ENCODE results near the gene SRRM5. TPM values are rescaled to one million over a fixed set of nuclear protein-coding genes. Genes with fewer than 3 reads are reported as not detected.
A peak's percentile ranks its signal among the peaks of the same experiment; 100 is the strongest.

SRRM5 gene
- total and polyA plus RNA-seq, 8 donors, result 0.06 to 1.3 (median 0.26) TPM; not detected in 2

DNA sequence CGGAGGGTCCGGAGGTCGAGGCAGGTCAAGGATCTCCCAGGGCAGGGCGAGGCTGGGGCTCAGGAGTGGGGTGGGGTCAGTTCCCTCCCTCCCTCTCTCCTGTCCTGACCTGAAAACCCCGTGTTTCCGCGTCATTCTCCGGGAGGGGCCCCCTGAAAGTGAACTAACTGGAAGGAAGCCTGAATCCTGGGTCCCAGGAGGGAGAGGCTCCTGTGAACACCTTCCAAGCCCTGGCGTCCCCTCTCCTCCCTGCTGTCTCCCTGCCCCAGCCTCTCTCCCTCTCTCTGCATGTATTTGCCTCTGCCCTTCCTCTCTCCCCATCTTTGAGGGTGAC is 28.5 kb downstream of the SRRM5 start:
- no peaks in the 10 kb centered on the region for H3K9me3 ChIP-seq
- TF ChIP-seq, protein P1, sequence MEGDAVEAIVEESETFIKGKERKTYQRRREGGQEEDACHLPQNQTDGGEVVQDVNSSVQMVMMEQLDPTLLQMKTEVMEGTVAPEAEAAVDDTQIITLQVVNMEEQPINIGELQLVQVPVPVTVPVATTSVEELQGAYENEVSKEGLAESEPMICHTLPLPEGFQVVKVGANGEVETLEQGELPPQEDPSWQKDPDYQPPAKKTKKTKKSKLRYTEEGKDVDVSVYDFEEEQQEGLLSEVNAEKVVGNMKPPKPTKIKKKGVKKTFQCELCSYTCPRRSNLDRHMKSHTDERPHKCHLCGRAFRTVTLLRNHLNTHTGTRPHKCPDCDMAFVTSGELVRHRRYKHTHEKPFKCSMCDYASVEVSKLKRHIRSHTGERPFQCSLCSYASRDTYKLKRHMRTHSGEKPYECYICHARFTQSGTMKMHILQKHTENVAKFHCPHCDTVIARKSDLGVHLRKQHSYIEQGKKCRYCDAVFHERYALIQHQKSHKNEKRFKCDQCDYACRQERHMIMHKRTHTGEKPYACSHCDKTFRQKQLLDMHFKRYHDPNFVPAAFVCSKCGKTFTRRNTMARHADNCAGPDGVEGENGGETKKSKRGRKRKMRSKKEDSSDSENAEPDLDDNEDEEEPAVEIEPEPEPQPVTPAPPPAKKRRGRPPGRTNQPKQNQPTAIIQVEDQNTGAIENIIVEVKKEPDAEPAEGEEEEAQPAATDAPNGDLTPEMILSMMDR (IDR thresholded peaks at IDR 0.05), result no peak
- H3K27me3 ChIP-seq, result no peaks in the 10 kb centered on the region
- H3K27ac ChIP-seq, result no peak overlapping the region
- 6 to 12% methylated on average over 9 of the region's 9 CpGs for WGBS, 2 donors
- intact Hi-C loops (cut with DNase I), result loop anchor here in 1 of 3 donors (10.0 kb wide), 1 partner anchor 86 kb away; no protein-coding TSS in a partner anchor
- H3K4me1 ChIP-seq, result no peaks in the 10 kb centered on the region
- H3K4me3 ChIP-seq, result peak overlapping the region in 3 of 4 donors; percentile 26 to 53 (median 52)
- FAIRE-seq, result no peak
- DNase-seq, result no peak
- ATAC-seq, result peak in 3 of 4 donors; percentile 3 to 10 (median 8)
- no peaks in the 10 kb centered on the region for H3K36me3 ChIP-seq

DNA sequence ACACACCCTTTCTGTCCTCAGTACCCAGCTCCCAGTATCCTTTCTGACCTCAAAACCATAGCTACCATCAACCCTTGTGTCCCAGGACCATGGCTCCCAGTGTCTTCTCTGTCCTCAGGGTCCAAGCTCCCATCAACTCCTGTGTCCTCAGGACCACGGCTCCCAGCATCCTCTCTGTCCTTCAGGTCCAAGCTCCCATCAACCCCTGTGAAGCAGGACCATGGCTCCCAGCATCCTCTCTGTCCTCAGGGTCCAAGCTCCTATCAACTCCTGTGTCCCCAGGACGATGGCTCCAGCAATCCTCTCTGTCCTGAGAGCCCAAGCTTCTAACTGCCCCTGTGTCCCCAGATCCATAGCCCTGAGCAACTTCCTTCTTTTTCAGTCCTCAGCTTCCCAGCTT is 29.4 kb downstream of the SRRM5 start:
- Histone ChIP-seq H3K27me3 (no peaks in the 10 kb centered on the region), H3K36me3 (no peaks in the 10 kb centered on the region), H3K4me1 (no peaks in the 10 kb centered on the region), H3K27ac (no peak overlapping the region), H3K4me3 (no peak overlapping the region), H3K9me3 (no peaks in the 10 kb centered on the region)
- FAIRE-seq, result no peak
- DNase-seq, result no peak
- TF ChIP-seq, protein P1 (IDR thresholded peaks at IDR 0.05), result no peak
- no peak for ATAC-seq
- WGBS, 2 donors, result 72 to 76% methylated on average over 2 of the region's 2 CpGs
- intact Hi-C loops (cut with DNase I), result loop anchor here in 1 of 3 donors (10.0 kb wide), 1 partner anchor 87 kb away; no protein-coding TSS in a partner anchor

DNA sequence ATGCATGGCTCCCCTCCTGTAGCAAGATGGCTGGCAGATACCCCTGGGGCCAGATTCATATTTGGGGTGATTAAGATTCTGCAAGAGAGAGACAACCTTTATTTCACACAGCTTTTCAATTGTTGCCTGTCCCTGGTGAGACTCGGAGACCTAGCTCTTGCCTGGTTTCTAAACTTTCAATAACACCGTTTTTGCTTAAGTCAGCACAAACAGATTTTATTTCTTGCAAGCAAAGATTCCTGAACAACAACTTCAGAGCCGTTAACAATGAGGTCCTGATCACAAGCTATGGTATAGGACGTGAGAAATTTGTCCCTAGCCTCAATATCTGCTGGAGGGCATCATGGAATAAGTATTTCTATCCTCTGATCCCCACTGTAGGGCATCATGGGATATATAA is 30.6 kb downstream of the SRRM5 start:
- TF ChIP-seq, protein P1 (IDR thresholded peaks at IDR 0.05), result no peak
- DNase-seq, result no peak
- no peaks in the 10 kb centered on the region for H3K9me3 ChIP-seq
- no peak for FAIRE-seq
- no peak for ATAC-seq
- intact Hi-C loops (cut with DNase I), result loop anchor here in 1 of 3 donors (10.0 kb wide), 1 partner anchor 88 kb away; no protein-coding TSS in a partner anchor
- WGBS, 2 donors, result 80% methylated on average over 4 of the region's 4 CpGs
- H3K4me3 ChIP-seq, result no peak overlapping the region
- no peaks in the 10 kb centered on the region for H3K4me1 ChIP-seq
- no peaks in the 10 kb centered on the region for H3K27me3 ChIP-seq
- no peaks in the 10 kb centered on the region for H3K36me3 ChIP-seq
- H3K27ac ChIP-seq, result no peak overlapping the region

DNA sequence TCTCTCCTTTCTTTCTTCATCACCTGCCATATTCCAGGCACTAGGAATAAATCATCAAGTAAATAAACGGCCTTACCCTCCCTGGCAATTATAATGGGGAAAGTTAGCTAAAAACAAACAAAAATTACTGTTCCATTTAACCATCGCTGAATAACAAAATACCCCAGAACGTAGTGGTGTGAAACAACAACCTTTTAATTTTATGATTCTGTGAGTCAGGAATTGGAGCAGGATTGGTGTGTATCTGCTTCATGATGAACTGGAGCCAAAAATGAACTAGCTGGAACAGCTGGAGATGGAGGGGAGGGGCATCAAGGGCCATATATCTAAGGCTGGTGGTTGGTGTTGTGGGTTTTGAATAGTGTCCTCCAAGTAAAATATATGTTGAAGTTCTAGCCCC is 31.4 kb downstream of the SRRM5 start:
- Histone ChIP-seq H3K36me3 (no peaks in the 10 kb centered on the region), H3K4me1 (no peaks in the 10 kb centered on the region), H3K4me3 (no peak overlapping the region), H3K27me3 (no peaks in the 10 kb centered on the region), H3K9me3 (no peaks in the 10 kb centered on the region), H3K27ac (no peak overlapping the region)
- no peak for FAIRE-seq
- TF ChIP-seq, protein P1 (IDR thresholded peaks at IDR 0.05), result no peak
- 59 to 63% methylated on average over 3 of the region's 3 CpGs for WGBS, 2 donors
- no peak for DNase-seq
- no peak for ATAC-seq
- intact Hi-C loops (cut with DNase I), result loop anchor here in 1 of 3 donors (10.0 kb wide), 1 partner anchor 89 kb away; no protein-coding TSS in a partner anchor

DNA sequence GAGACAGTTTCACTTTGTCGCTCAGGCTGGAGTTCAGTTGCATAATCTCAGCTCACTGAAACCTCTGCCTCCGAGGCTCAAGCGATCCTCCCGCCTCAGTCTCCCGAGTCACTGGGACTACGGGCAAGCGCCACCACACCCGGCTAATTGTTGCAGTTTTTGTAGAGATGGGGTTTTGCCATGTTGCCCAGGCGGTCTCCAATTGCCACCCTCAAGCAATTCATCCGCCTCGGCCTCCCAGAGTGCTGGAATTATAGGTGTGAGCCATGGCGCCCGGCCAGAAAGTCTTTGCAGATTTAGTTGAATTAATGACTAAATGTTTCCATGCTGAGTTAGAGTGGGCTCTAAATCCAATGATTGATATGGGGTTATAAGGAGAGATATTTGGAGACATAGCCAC is 32.3 kb downstream of the SRRM5 start:
- Histone ChIP-seq H3K27ac (no peak overlapping the region), H3K36me3 (no peaks in the 10 kb centered on the region), H3K27me3 (no peaks in the 10 kb centered on the region), H3K4me3 (no peak overlapping the region), H3K9me3 (no peaks in the 10 kb centered on the region), H3K4me1 (no peaks in the 10 kb centered on the region)
- DNase-seq (no peak), ATAC-seq (no peak), FAIRE-seq (no peak)
- 85 to 91% methylated on average over 13 of the region's 13 CpGs for WGBS, 2 donors
- intact Hi-C loops (cut with DNase I), result loop anchor here in 1 of 3 donors (10.0 kb wide), 1 partner anchor 89 kb away; no protein-coding TSS in a partner anchor
- TF ChIP-seq, protein P1 (IDR thresholded peaks at IDR 0.05), result no peak

All from pancreas (tissue), 10 donors.